Purkinje cell (primary cell): Measurements from ENCODE around the gene SOX8. TPM values are rescaled to one million over a fixed set of nuclear protein-coding genes. Genes with fewer than 3 reads are reported as not detected.

Experiments used
- polyA plus RNA-seq: library from polyadenylated mRNA; unstranded; fragments of >200 nt; fragmentation: Nextera tagmentation; gene quantifications from 2 replicates; pipeline ENCODE4 v1.2.1, GENCODE V29; 2014

The SOX8 gene
- polyA plus RNA-seq: 0.12 and 0.13 TPM in 2 replicates

DNA sequence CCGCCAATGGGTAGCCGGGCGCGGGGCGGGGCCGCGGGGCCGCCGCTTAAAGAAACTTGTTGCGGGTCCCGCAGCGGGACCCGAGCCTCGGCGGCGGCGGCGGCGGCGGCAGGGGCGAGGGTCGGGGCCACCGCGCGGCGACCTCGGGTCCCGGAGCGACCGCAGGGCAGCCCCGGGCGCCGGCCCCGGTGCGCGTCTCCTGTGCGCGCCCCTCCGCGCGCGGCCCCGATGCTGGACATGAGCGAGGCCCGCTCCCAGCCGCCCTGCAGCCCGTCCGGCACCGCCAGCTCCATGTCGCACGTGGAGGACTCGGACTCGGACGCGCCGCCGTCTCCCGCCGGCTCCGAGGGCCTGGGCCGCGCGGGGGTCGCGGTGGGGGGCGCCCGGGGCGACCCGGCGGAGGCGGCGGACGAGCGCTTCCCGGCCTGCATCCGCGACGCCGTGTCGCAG, at the start of gene SOX8:
Gene SOX8 (plus strand): TSS at position 76 of the 450 bp plus-strand sequence. CDS start 153 bp downstream, at position 229.

DNA sequence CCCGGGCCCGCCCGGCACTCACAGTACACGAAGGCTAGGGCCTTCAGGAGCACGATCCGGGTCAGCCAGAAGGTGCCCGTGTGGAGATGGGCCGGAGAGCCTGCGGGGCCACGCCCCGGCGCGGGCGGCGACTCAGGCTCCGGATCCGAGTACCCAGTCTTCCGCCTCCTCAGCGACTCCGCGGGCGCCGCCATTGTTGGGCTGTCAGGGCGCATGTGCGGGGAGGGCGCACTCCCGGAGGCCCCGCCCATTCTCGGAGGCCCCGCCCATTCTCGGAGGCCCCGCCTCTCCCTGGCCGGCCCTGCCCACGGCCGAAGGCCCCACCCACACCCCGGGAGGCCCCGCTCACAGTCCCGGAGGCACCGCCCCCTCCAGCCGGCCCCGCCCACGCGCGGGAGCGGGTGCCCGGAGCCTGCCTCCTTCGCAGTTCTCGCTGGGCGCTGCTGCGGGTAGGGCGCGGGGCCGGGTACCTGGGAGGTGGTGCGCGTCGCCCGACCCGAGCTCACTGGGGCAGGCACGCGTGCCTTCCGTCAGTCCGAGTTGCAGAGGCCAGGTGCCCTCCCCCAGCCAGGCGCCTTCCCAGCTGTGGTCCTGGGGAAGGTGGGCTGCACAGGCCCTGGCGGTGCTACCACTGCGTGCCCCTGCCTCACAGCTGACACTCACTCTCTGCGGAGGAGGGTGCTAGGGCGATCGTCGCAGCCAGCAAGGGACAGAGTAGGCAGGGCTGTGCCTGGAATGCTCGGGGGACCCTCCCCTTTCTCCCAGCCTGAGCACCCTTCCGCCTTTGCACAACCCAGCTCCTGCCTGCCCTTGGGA, 10.6 kb upstream of the SOX8 start, which contains the start of gene LMF1:
Gene LMF1 (minus strand): TSS at position 219 of the 816 bp plus-strand sequence. CDS start 4 bp downstream, at position 215.

Other genes starting within 250 kb of the SOX8 start
- gene CIAO3, start 240.8 kb upstream of the SOX8 start, polyA plus RNA-seq: 1.2 and 3.4 TPM in 2 replicates
- not detected in 2 replicates for gene MSLN, start 221.0 kb upstream of the SOX8 start, polyA plus RNA-seq
- 2.8 and 5.1 TPM in 2 replicates for gene RPUSD1, start 193.4 kb upstream of the SOX8 start, polyA plus RNA-seq
- gene CHTF18, start 193.2 kb upstream of the SOX8 start, polyA plus RNA-seq: 0.39 and 1.4 TPM in 2 replicates
- 2,278 and 2,470 TPM in 2 replicates for gene GNG13, start 181.0 kb upstream of the SOX8 start, polyA plus RNA-seq
- gene LMF1, start 10.8 kb upstream of the SOX8 start, polyA plus RNA-seq: 4.4 and 7.5 TPM in 2 replicates
- gene SSTR5, start 91.0 kb downstream of the SOX8 start, polyA plus RNA-seq: not detected in 2 replicates
- not detected in 2 replicates for gene C1QTNF8, start 114.5 kb downstream of the SOX8 start, polyA plus RNA-seq
- 0.13 TPM in 1 of 2 replicates, not detected in the other for gene CACNA1H, start 171.3 kb downstream of the SOX8 start, polyA plus RNA-seq
- not detected in 2 replicates for gene TPSG1, start 243.5 kb downstream of the SOX8 start, polyA plus RNA-seq
- gene TPSB2, start 248.4 kb downstream of the SOX8 start, polyA plus RNA-seq: not detected in 2 replicates